ENCODE results near the gene EEF2K. TPM values are rescaled to one million over a fixed set of nuclear protein-coding genes. Genes with fewer than 3 reads are reported as not detected.

Gene EEF2K
- total and polyA plus RNA-seq, 2 of the 13 experiments (the other 11 are each of a cell fraction or from before 2014, with no cell fraction given), result 22.0 to 23.8 TPM

GRCh38 chr16:22191532-22192260 lies 14.4 kb upstream of the EEF2K start (continued):
- TF ChIP-seq ZIK1 (CRISPR knock-in tag; IDR thresholded peaks at IDR 0.05; ENCODE audit: borderline replicate concordance, low read depth), result no peak; the same call in none of the 2 replicates
- TF ChIP-seq ELF4 (CRISPR knock-in tag; IDR thresholded peaks at IDR 0.05; ENCODE audit: borderline replicate concordance), result peak; percentile 84; the same call in 1 of the 2 replicates
- no peak for TF ChIP-seq KAT2B (IDR thresholded peaks at IDR 0.05; ENCODE audit: borderline replicate concordance, low read depth, low read length)
- no peak; the same call in 1 of the 2 replicates for TF ChIP-seq TFAP4 (IDR thresholded peaks at IDR 0.05; ENCODE audit: borderline replicate concordance, low read depth)
- no peak for TF ChIP-seq NR2F1 (CRISPR knock-in tag; IDR thresholded peaks at IDR 0.05)
- TF ChIP-seq NFKBIZ (CRISPR knock-in tag; IDR thresholded peaks at IDR 0.05), result no peak
- no peak for TF ChIP-seq RELA (CRISPR knock-in tag; IDR thresholded peaks at IDR 0.05)
- TF ChIP-seq ATF7-NPFF (CRISPR knock-in tag; IDR thresholded peaks at IDR 0.05; ENCODE audit: low read depth), result no peak; the same call in 1 of the 2 replicates
- TF ChIP-seq, protein P1, sequence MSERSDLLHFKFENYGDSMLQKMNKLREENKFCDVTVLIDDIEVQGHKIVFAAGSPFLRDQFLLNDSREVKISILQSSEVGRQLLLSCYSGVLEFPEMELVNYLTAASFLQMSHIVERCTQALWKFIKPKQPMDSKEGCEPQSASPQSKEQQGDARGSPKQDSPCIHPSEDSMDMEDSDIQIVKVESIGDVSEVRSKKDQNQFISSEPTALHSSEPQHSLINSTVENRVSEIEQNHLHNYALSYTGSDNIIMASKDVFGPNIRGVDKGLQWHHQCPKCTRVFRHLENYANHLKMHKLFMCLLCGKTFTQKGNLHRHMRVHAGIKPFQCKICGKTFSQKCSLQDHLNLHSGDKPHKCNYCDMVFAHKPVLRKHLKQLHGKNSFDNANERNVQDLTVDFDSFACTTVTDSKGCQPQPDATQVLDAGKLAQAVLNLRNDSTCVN (CRISPR knock-in tag; IDR thresholded peaks at IDR 0.05; ENCODE audit: borderline replicate concordance), result no peak
- TF ChIP-seq, protein P2, sequence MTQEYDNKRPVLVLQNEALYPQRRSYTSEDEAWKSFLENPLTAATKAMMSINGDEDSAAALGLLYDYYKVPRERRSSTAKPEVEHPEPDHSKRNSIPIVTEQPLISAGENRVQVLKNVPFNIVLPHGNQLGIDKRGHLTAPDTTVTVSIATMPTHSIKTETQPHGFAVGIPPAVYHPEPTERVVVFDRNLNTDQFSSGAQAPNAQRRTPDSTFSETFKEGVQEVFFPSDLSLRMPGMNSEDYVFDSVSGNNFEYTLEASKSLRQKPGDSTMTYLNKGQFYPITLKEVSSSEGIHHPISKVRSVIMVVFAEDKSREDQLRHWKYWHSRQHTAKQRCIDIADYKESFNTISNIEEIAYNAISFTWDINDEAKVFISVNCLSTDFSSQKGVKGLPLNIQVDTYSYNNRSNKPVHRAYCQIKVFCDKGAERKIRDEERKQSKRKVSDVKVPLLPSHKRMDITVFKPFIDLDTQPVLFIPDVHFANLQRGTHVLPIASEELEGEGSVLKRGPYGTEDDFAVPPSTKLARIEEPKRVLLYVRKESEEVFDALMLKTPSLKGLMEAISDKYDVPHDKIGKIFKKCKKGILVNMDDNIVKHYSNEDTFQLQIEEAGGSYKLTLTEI (CRISPR knock-in tag; conservative IDR thresholded peaks at IDR 0.05), result no peak
- TF ChIP-seq KDM6A (CRISPR knock-in tag; IDR thresholded peaks at IDR 0.05; ENCODE audit: low read depth), result no peak; the same call in 1 of the 2 replicates
- no peak for TF ChIP-seq POGK (CRISPR knock-in tag; conservative IDR thresholded peaks at IDR 0.05)
- TF ChIP-seq, protein P3, sequence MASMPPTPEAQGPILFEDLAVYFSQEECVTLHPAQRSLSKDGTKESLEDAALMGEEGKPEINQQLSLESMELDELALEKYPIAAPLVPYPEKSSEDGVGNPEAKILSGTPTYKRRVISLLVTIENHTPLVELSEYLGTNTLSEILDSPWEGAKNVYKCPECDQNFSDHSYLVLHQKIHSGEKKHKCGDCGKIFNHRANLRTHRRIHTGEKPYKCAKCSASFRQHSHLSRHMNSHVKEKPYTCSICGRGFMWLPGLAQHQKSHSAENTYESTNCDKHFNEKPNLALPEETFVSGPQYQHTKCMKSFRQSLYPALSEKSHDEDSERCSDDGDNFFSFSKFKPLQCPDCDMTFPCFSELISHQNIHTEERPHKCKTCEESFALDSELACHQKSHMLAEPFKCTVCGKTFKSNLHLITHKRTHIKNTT (CRISPR knock-in tag; IDR thresholded peaks at IDR 0.05), result no peak
- no peak for TF ChIP-seq ATF7 (IDR thresholded peaks at IDR 0.05)
- no peak for TF ChIP-seq ATF7 (CRISPR knock-in tag; IDR thresholded peaks at IDR 0.05)
- no peak for TF ChIP-seq ZFP91 (CRISPR knock-in tag; IDR thresholded peaks at IDR 0.05; ENCODE audit: borderline replicate concordance)
- no peak for TF ChIP-seq E2F2 (CRISPR knock-in tag; IDR thresholded peaks at IDR 0.05; ENCODE audit: borderline replicate concordance)

Data from HepG2 (cell line).